Liver (tissue), 9 donors: ENCODE results near the gene KCNQ1. TPM values are rescaled to one million over a fixed set of nuclear protein-coding genes. Genes with fewer than 3 reads are reported as not detected.

ENCODE experiments used
- DNase-seq: peaks from one replicate; pipeline ENCODE4 v3.0.0-alpha.2; 2017; ENCODE audit warnings: low spot score
- H3K27ac ChIP-seq, 2 donors: one replicate each; pipeline ENCODE4 v1.7.0; 2013; ENCODE audit warnings: inconsistent platforms in 2 of 2, low read length in 2 of 2, control low read depth in 1 of 2, low read depth in 1 of 2, mild to moderate bottlenecking in 1 of 2
- H3K27me3 ChIP-seq, 4 donors: one replicate each; pipeline versions ENCODE4 v1.6.1 to v1.7.0; 2013; ENCODE audit warnings: low read length in 3 of 4, inconsistent platforms in 1 of 4, mild to moderate bottlenecking in 1 of 4, moderate library complexity in 1 of 4; ENCODE audit not compliant: control insufficient read depth in 4 of 4, insufficient read depth in 4 of 4
- H3K36me3 ChIP-seq, 4 donors: one replicate each; pipeline versions ENCODE4 v1.6.1 to v1.7.0; 2013; ENCODE audit warnings: low read length in 3 of 4, mild to moderate bottlenecking in 3 of 4, low read depth in 1 of 4, moderate library complexity in 1 of 4; ENCODE audit not compliant: control insufficient read depth in 4 of 4, insufficient read depth in 3 of 4
- H3K4me1 ChIP-seq, 4 donors: one replicate each; pipeline versions ENCODE4 v1.6.1 to v1.7.0; 2013; ENCODE audit warnings: low read length in 3 of 4, mild to moderate bottlenecking in 3 of 4, moderate library complexity in 1 of 4; ENCODE audit not compliant: control insufficient read depth in 4 of 4, insufficient read depth in 4 of 4
- H3K4me3 ChIP-seq, 3 donors: one replicate each; pipeline versions ENCODE4 v1.6.1 to v1.7.0; 2013; ENCODE audit warnings: low read length in 3 of 3, control low read depth in 1 of 3, low read depth in 1 of 3, mild to moderate bottlenecking in 1 of 3
- H3K9ac ChIP-seq, 2 donors: one replicate each; pipeline ENCODE4 v1.7.0; 2013; ENCODE audit warnings: low read length in 2 of 2, mild to moderate bottlenecking in 2 of 2, moderate library complexity in 2 of 2, control low read depth in 1 of 2, low read depth in 1 of 2
- H3K9me3 ChIP-seq, 4 donors: one replicate each; pipeline versions ENCODE4 v1.6.1 to v1.7.0; 2013; ENCODE audit warnings: low read length in 3 of 4; ENCODE audit not compliant: control insufficient read depth in 4 of 4
- EGR1 ChIP-seq, 2 donors: IDR thresholded peaks; 2 replicates each; pipeline ENCODE4 v1.6.1; 2016 to 2018; ENCODE audit warnings: antibody characterized with exemption in 2 of 2, low read depth in 2 of 2
- FOXA1 ChIP-seq: IDR thresholded peaks from 2 replicates; pipeline ENCODE4 v1.6.1; 2016; ENCODE audit warnings: antibody characterized with exemption
- FOXA2 ChIP-seq: IDR thresholded peaks from 2 replicates; pipeline ENCODE4 v1.6.1; 2016; ENCODE audit warnings: antibody characterized with exemption
- GABPA ChIP-seq, 2 donors: IDR thresholded peaks in 1 of 2; conservative IDR thresholded peaks in 1 of 2; 2 replicates each; pipeline ENCODE4 v1.6.1; 2016; ENCODE audit warnings: antibody characterized with exemption in 2 of 2, mild to moderate bottlenecking in 1 of 2, moderate library complexity in 1 of 2
- HNF4A ChIP-seq, 2 donors: conservative IDR thresholded peaks; 2 replicates each; pipeline ENCODE4 v1.6.1; 2016; ENCODE audit warnings: antibody characterized with exemption in 2 of 2, mild to moderate bottlenecking in 2 of 2
- HNF4G ChIP-seq: IDR thresholded peaks from 2 replicates; pipeline ENCODE4 v1.6.1; 2016; ENCODE audit warnings: antibody characterized with exemption
- JUND ChIP-seq, 2 donors: IDR thresholded peaks; 2 replicates each; pipeline ENCODE4 v1.6.1; 2016; ENCODE audit warnings: antibody characterized with exemption in 2 of 2
- NR2F2 ChIP-seq: IDR thresholded peaks from 2 replicates; pipeline ENCODE4 v1.6.1; 2016; ENCODE audit warnings: antibody characterized with exemption
- RAD21 ChIP-seq, 2 donors: IDR thresholded peaks; 2 replicates each; pipeline ENCODE4 v1.6.1; 2016; ENCODE audit warnings: antibody characterized with exemption in 2 of 2, mild to moderate bottlenecking in 2 of 2
- RXRA ChIP-seq, 2 donors: IDR thresholded peaks; 2 replicates each; pipeline ENCODE4 v1.6.1; 2017 to 2018; ENCODE audit warnings: antibody characterized with exemption in 2 of 2, mild to moderate bottlenecking in 1 of 2
- SP1 ChIP-seq: IDR thresholded peaks from 2 replicates; pipeline ENCODE4 v1.6.1; 2018; ENCODE audit warnings: antibody characterized with exemption, mild to moderate bottlenecking
- TAF1 ChIP-seq: conservative IDR thresholded peaks from 2 replicates; pipeline ENCODE4 v1.6.1; 2016; ENCODE audit warnings: antibody characterized with exemption, mild to moderate bottlenecking
- YY1 ChIP-seq: IDR thresholded peaks from 2 replicates; pipeline ENCODE4 v1.6.1; 2016; ENCODE audit warnings: antibody characterized with exemption, mild to moderate bottlenecking
- WGBS: extraction: QIAGEN DNeasy Blood & Tissue Kit; methylation state at CpG from one replicate; pipeline ENCODE4 v1.1.7; 2013; 5-methylcytosine and 5-hydroxymethylcytosine counted together
- polyA plus RNA-seq, 2 donors: library from polyadenylated mRNA; stranded (reverse) in 1 of 2; unstranded in 1 of 2; fragments of 200-250 nt in 1 of 2; fragments of >200 nt in 1 of 2; fragmentation: Nextera tagmentation in 1 of 2; extraction: Ambion mirVana in 1 of 2; gene quantifications; one replicate each; pipeline versions ENCODE4 v1.2.1 to v1.2.3, GENCODE V29; 2013 to 2015
- total RNA-seq, 2 donors: library from RNA; depleted of rRNA; stranded (reverse); fragments of >200 nt; gene quantifications; one replicate each; pipeline ENCODE4 v1.2.3, GENCODE V29; 2014
- TF ChIP-seq, protein P1 (sequence below): IDR thresholded peaks from 2 replicates; pipeline ENCODE4 v1.6.1; 2016; ENCODE audit warnings: antibody characterized with exemption, mild to moderate bottlenecking
- TF ChIP-seq, protein P2 (sequence below): IDR thresholded peaks from 2 replicates; pipeline ENCODE4 v1.6.1; 2016; ENCODE audit warnings: antibody characterized with exemption
- TF ChIP-seq, protein P3 (sequence below): fragments of 150-350 bp; IDR thresholded peaks from 2 replicates; pipeline ENCODE4 v1.5.1; 2017; ENCODE audit warnings: improper control_type of control experiment, low read depth, low read length; ENCODE audit not compliant: missing input control
- TF ChIP-seq, protein P4 (sequence below): IDR thresholded peaks from 2 replicates; pipeline ENCODE4 v1.6.1; 2016; ENCODE audit warnings: antibody characterized with exemption
- donor health status: healthy.
- donor health status: healthy.
- donor health status: healthy.
- donor health status: healthy.
- donor health status: healthy.

The KCNQ1 gene
- total and polyA plus RNA-seq, 4 donors, result 0.31 to 2.2 (median 1.5) TPM

DNA sequence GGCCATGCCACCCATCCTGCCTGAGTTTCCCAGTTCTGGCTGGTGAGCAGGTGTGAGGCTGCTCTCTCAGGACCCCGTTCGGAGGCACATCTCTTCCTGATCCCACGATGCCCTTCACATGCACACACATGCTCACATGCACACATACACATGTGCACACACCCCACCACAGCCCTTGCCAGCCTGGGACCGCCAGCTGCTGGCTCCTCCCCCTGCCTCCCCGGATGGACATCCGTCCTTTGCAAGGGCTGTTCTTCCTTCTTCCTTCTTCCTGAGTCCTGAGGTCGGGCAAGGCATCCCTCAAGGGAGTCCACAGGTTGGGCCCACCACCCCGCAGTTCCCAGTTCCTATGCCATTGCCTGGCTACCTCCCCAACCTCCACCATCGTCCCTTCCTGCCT lies 451.2 kb downstream of the KCNQ1 start:
- Histone ChIP-seq H3K27ac (no peak overlapping the region), H3K36me3 (no peaks in the 10 kb centered on the region), H3K4me3 (no peak overlapping the region), H3K9ac (no peak overlapping the region), H3K4me1 (peaks cover 9 to 19% (median 13%) of the 10 kb centered on the region in 4 donors), H3K9me3 (no peaks in the 10 kb centered on the region), H3K27me3 (no peaks in the 10 kb centered on the region)
- WGBS, result 88% methylated on average over 9 of the region's 9 CpGs
- no peak for DNase-seq
- no peak for TF ChIP-seq GABPA (IDR thresholded peaks at IDR 0.05 in 1 of 2, conservative IDR thresholded peaks at IDR 0.05 in 1 of 2)
- TF ChIP-seq, protein P1, sequence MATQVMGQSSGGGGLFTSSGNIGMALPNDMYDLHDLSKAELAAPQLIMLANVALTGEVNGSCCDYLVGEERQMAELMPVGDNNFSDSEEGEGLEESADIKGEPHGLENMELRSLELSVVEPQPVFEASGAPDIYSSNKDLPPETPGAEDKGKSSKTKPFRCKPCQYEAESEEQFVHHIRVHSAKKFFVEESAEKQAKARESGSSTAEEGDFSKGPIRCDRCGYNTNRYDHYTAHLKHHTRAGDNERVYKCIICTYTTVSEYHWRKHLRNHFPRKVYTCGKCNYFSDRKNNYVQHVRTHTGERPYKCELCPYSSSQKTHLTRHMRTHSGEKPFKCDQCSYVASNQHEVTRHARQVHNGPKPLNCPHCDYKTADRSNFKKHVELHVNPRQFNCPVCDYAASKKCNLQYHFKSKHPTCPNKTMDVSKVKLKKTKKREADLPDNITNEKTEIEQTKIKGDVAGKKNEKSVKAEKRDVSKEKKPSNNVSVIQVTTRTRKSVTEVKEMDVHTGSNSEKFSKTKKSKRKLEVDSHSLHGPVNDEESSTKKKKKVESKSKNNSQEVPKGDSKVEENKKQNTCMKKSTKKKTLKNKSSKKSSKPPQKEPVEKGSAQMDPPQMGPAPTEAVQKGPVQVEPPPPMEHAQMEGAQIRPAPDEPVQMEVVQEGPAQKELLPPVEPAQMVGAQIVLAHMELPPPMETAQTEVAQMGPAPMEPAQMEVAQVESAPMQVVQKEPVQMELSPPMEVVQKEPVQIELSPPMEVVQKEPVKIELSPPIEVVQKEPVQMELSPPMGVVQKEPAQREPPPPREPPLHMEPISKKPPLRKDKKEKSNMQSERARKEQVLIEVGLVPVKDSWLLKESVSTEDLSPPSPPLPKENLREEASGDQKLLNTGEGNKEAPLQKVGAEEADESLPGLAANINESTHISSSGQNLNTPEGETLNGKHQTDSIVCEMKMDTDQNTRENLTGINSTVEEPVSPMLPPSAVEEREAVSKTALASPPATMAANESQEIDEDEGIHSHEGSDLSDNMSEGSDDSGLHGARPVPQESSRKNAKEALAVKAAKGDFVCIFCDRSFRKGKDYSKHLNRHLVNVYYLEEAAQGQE, result no peak
- no peak for TF ChIP-seq NR2F2
- TF ChIP-seq JUND (IDR thresholded peaks at IDR 0.05), result no peak
- TF ChIP-seq RAD21 (IDR thresholded peaks at IDR 0.05), result no peak
- TF ChIP-seq TAF1, result no peak
- TF ChIP-seq EGR1 (IDR thresholded peaks at IDR 0.05; ENCODE audit: low read depth in 2 of 2), result no peak
- no peak for TF ChIP-seq RXRA (IDR thresholded peaks at IDR 0.05)
- no peak for TF ChIP-seq HNF4G
- TF ChIP-seq, protein P2, sequence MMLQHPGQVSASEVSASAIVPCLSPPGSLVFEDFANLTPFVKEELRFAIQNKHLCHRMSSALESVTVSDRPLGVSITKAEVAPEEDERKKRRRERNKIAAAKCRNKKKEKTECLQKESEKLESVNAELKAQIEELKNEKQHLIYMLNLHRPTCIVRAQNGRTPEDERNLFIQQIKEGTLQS, result no peak
- no peak for TF ChIP-seq FOXA1
- TF ChIP-seq, protein P3, sequence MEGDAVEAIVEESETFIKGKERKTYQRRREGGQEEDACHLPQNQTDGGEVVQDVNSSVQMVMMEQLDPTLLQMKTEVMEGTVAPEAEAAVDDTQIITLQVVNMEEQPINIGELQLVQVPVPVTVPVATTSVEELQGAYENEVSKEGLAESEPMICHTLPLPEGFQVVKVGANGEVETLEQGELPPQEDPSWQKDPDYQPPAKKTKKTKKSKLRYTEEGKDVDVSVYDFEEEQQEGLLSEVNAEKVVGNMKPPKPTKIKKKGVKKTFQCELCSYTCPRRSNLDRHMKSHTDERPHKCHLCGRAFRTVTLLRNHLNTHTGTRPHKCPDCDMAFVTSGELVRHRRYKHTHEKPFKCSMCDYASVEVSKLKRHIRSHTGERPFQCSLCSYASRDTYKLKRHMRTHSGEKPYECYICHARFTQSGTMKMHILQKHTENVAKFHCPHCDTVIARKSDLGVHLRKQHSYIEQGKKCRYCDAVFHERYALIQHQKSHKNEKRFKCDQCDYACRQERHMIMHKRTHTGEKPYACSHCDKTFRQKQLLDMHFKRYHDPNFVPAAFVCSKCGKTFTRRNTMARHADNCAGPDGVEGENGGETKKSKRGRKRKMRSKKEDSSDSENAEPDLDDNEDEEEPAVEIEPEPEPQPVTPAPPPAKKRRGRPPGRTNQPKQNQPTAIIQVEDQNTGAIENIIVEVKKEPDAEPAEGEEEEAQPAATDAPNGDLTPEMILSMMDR, result no peak
- no peak for TF ChIP-seq SP1
- TF ChIP-seq YY1, result no peak

DNA sequence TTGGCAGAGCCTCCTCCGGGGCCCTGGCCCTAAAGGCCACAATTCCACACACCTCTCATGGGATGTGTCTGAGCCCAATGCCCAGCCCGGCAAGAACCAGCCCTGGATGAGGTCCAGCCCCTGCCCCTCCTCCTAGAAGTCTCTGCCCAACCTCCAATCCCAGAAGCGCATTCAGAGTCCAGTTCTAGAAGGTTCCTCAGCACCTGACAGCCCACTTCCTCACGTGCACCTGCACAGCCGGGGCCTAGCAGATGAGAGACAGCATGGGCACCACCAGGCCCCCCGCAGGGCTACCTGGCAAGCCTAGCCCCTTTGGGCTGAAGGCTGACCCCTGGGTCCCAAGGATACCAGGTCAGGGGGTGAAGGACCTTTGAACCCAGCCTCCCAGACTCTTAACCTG lies 452.2 kb downstream of the KCNQ1 start:
- TF ChIP-seq, protein P3, result no peak
- TF ChIP-seq RAD21 (IDR thresholded peaks at IDR 0.05), result no peak
- TF ChIP-seq GABPA (IDR thresholded peaks at IDR 0.05 in 1 of 2, conservative IDR thresholded peaks at IDR 0.05 in 1 of 2), result no peak
- TF ChIP-seq FOXA1, result no peak
- TF ChIP-seq YY1, result no peak
- TF ChIP-seq, protein P2, result no peak
- TF ChIP-seq FOXA2, result no peak
- TF ChIP-seq SP1, result no peak
- TF ChIP-seq, protein P1, result no peak
- TF ChIP-seq, protein P4, sequence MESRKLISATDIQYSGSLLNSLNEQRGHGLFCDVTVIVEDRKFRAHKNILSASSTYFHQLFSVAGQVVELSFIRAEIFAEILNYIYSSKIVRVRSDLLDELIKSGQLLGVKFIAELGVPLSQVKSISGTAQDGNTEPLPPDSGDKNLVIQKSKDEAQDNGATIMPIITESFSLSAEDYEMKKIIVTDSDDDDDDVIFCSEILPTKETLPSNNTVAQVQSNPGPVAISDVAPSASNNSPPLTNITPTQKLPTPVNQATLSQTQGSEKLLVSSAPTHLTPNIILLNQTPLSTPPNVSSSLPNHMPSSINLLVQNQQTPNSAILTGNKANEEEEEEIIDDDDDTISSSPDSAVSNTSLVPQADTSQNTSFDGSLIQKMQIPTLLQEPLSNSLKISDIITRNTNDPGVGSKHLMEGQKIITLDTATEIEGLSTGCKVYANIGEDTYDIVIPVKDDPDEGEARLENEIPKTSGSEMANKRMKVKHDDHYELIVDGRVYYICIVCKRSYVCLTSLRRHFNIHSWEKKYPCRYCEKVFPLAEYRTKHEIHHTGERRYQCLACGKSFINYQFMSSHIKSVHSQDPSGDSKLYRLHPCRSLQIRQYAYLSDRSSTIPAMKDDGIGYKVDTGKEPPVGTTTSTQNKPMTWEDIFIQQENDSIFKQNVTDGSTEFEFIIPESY, result no peak
- TF ChIP-seq TAF1, result no peak
- no peak for TF ChIP-seq NR2F2
- no peak for TF ChIP-seq HNF4G
- no peak for TF ChIP-seq HNF4A (conservative IDR thresholded peaks at IDR 0.05)
- no peak for TF ChIP-seq RXRA (IDR thresholded peaks at IDR 0.05)
- no peak for TF ChIP-seq EGR1 (IDR thresholded peaks at IDR 0.05; ENCODE audit: low read depth in 2 of 2)
- no peak for TF ChIP-seq JUND (IDR thresholded peaks at IDR 0.05)

More for the DNA sequence above, 452.2 kb downstream of the KCNQ1 start:
- Histone ChIP-seq H3K4me1 (peaks cover 3 to 16% (median 9%) of the 10 kb centered on the region in 4 donors), H3K9me3 (no peaks in the 10 kb centered on the region), H3K4me3 (no peak overlapping the region), H3K9ac (no peak overlapping the region), H3K27ac (no peak overlapping the region), H3K27me3 (no peaks in the 10 kb centered on the region), H3K36me3 (no peaks in the 10 kb centered on the region)
- WGBS, result 96% methylated on average over 6 of the region's 6 CpGs
- DNase-seq, result no peak
